Measurements from ENCODE around the gene SAMM50. TPM values are rescaled to one million over a fixed set of nuclear protein-coding genes. Genes with fewer than 3 reads are reported as not detected.

SAMM50 gene
- total RNA-seq, 4 donors from 2014 or later: 23.2 to 36.0 (median 32.3) TPM

DNA sequence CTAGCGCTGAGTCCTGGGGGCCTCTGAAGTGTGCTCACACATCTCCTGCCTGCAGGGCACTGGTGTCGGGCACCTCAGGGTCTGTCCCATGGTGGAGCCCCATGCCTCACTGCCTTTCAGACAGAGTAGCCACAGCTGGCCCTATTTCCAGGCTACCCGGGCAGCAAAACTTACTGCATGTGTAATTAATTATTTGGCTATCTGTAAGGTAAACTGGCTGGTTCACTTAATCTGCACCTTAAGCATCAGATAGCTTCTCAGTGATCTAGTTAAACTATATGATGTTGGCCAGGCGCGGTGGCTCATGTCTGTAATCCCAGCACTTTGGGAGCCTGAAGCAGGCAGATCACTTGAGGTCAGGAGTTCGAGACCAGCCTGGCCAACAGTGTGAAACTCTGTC is 26.3 kb upstream of the SAMM50 start:
- no peak overlapping the region for H3K4me3 ChIP-seq (ENCODE audit: low read depth, poor library complexity, severe bottlenecking)
- 79 to 85% methylated on average over 6 of the region's 6 CpGs for WGBS, 2 donors
- intact Hi-C loops (cut with DNase I; ENCODE audit: low total_unique reads): no loop called here
- no peak for DNase-seq (ENCODE audit: low spot score in 2 of 2)
- TF ChIP-seq, protein P1, sequence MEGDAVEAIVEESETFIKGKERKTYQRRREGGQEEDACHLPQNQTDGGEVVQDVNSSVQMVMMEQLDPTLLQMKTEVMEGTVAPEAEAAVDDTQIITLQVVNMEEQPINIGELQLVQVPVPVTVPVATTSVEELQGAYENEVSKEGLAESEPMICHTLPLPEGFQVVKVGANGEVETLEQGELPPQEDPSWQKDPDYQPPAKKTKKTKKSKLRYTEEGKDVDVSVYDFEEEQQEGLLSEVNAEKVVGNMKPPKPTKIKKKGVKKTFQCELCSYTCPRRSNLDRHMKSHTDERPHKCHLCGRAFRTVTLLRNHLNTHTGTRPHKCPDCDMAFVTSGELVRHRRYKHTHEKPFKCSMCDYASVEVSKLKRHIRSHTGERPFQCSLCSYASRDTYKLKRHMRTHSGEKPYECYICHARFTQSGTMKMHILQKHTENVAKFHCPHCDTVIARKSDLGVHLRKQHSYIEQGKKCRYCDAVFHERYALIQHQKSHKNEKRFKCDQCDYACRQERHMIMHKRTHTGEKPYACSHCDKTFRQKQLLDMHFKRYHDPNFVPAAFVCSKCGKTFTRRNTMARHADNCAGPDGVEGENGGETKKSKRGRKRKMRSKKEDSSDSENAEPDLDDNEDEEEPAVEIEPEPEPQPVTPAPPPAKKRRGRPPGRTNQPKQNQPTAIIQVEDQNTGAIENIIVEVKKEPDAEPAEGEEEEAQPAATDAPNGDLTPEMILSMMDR (IDR thresholded peaks at IDR 0.05): no peak
- no peak for TF ChIP-seq POLR2A (IDR thresholded peaks at IDR 0.05)

DNA sequence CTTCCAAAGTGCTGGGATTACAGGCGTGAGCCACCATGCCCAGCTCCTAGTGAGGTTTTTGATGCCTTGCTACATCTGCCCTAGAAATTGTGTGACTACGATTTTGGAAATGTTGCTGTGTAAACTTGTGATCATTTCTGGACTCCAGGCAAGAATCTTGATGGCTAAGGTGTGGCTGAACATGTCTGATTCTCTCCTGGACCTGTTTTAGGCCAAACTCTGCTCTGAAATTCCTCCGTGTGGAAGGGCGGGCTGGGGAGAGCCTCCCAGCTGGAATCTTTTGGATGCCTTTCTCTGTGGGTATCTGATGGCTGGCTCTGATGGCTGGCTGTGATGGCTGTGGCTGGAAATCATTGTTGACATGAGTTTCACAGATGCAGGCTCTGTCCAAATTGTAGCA is 23.5 kb upstream of the SAMM50 start:
- intact Hi-C loops (cut with DNase I; ENCODE audit: low total_unique reads): no loop called here
- no peak for TF ChIP-seq POLR2A (IDR thresholded peaks at IDR 0.05)
- TF ChIP-seq, protein P1 (IDR thresholded peaks at IDR 0.05): no peak
- H3K4me3 ChIP-seq (ENCODE audit: low read depth, poor library complexity, severe bottlenecking): no peak overlapping the region
- WGBS, 2 donors: 22 to 41% methylated on average over 4 of the region's 4 CpGs
- no peak for DNase-seq (ENCODE audit: low spot score in 2 of 2)

DNA sequence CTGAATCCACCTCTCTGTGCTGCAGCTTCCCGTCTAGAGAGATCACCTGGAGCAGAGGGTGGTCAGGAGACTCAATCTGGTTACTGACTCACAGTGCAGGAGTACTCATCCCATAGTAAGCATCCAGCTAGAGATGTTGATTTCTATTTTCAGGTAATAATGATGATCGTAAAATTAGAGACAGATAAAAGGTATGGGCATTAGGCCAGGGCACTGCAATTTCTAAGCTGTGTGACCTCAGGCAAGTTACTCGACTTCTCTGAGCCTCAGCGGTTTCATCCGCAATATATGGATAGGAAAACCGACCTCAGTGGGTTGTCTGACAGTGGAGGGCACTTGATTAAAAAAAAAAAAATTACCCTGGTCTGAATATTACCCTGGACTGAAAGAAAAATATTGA is 13.8 kb upstream of the SAMM50 start:
- WGBS, 2 donors: 85 to 88% methylated on average over 6 of the region's 6 CpGs
- intact Hi-C loops (cut with DNase I; ENCODE audit: low total_unique reads): no loop called here
- no peak overlapping the region for H3K4me3 ChIP-seq (ENCODE audit: low read depth, poor library complexity, severe bottlenecking)
- TF ChIP-seq POLR2A (IDR thresholded peaks at IDR 0.05): no peak
- TF ChIP-seq, protein P1 (IDR thresholded peaks at IDR 0.05): no peak
- no peak for DNase-seq (ENCODE audit: low spot score in 2 of 2)

DNA sequence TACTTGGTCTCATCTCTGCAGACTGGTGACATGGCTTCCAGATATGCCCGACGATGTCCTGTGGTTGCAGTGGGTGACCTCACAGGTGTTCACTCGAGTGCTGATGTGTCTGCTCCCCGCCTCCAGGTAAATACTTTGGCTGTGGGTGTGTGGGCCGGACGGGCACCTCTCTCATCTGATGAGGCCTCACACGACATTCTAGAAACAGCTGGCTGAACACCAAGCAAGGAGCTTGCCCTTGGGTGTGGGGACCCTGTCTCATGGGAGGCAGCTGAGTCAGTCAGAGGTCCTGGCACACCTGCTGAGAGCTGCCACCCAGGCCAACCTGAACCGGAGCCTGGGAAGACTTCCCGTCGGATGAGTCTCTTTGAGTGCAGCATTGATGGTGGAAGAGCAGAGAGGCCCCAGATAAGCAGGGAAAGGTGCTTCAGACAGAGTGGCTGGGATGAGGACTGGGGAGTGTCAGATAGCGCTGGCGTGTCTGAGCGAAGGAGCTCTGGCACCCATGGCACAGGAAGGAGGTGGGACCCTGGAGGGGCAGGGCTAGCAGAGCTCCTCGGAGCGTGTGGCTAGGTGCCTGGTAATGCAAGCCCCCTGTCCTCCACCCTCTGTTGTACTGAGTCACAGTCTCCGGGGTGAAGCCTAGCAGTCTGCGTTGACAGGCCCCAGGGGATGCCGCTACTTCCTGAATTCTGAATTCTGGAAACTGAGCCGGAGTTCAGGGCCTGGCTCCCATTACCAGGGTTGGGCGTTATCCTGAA is 10.4 kb upstream of the SAMM50 start:
- intact Hi-C loops (cut with DNase I; ENCODE audit: low total_unique reads): no loop called here
- TF ChIP-seq POLR2A (IDR thresholded peaks at IDR 0.05): no peak
- TF ChIP-seq, protein P1 (IDR thresholded peaks at IDR 0.05): no peak
- 50 to 56% methylated on average over 17 to 19 of the region's 20 CpGs for WGBS, 2 donors

DNA sequence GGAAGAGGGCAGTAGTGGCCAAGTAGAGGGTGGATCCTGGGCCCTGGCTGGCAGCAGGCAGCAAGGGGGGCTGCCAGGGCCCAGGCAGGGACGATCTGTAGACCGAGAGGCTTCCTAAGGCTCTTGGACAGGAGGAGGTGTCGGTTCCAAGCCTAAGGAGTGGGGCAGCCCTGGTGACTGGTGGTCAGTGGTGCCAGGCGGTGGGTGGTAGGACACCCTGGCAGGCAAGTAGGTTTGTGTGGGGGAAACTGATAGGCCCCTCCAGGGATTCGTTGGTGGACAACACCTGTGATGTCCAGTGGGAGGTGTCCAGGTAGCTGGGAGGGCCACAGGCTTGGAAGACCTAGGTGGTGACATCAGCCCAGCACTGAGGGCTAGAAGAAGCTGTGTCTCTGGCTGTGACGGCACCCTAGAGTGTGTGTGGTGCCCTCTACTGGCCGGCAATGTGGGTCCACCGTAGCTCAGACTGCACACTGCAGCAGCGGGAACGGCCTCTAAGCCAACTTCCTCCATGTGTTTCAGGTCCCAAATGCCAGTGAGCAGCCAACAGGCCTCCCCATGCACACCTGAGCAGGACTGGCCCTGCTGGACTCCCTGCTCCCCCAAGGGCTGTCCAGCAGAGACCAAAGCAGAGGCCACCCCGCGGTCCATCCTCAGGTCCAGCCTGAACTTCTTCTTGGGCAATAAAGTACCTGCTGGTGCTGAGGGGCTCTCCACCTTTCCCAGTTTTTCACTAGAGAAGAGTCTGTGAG is 9.4 kb upstream of the SAMM50 start:
- no peak for TF ChIP-seq POLR2A (IDR thresholded peaks at IDR 0.05)
- TF ChIP-seq, protein P1 (IDR thresholded peaks at IDR 0.05): no peak
- WGBS, 2 donors: 55 to 73% methylated on average over 10 to 12 of the region's 12 CpGs
- intact Hi-C loops (cut with DNase I; ENCODE audit: low total_unique reads): no loop called here
- no peak for DNase-seq (ENCODE audit: low spot score in 2 of 2)
- no peak overlapping the region for H3K4me3 ChIP-seq (ENCODE audit: low read depth, poor library complexity, severe bottlenecking)

More for the DNA sequence above, 10.4 kb upstream of the SAMM50 start:
- DNase-seq (ENCODE audit: low spot score in 2 of 2): no peak
- H3K4me3 ChIP-seq (ENCODE audit: low read depth, poor library complexity, severe bottlenecking): no peak overlapping the region

All from lower leg skin (tissue), 4 donors.